HL-60 (cell line): ENCODE results near the gene ACOT13.

Experiments used
- DNase-seq, 2 experiments: peaks; one replicate each; pipeline ENCODE4 v3.0.0-alpha.2; 2010 to 2020; ENCODE audit warnings: low read depth in 1 of 2, low spot score in 1 of 2
- H3K27ac ChIP-seq: fragments of 250-450 bp; sonication (Bioruptor Pico); replicated peaks from 2 replicates; pipeline ENCODE4 v1.5.1; 2020; ENCODE audit warnings: mild to moderate bottlenecking, moderate library complexity
- H3K27me3 ChIP-seq: fragments of 250-450 bp; sonication (Bioruptor Pico); 2 replicates; pipeline ENCODE4 v1.5.1; 2021; ENCODE audit warnings: mild to moderate bottlenecking, moderate library complexity; ENCODE audit not compliant: insufficient read depth, poor library complexity, severe bottlenecking
- H3K4me3 ChIP-seq: replicated peaks from 2 replicates; pipeline ENCODE4 v1.5.1; 2011; ENCODE audit warnings: mild to moderate bottlenecking, control low read depth, low read length; ENCODE audit not compliant: insufficient read depth
- GABPA ChIP-seq: IDR thresholded peaks from 2 replicates; pipeline ENCODE4 v1.6.1; 2012; ENCODE audit warnings: low read depth
- POLR2AphosphoS5 ChIP-seq: IDR thresholded peaks from 2 replicates; pipeline ENCODE4 v1.6.1; 2012; ENCODE audit warnings: low read depth
- REST ChIP-seq: IDR thresholded peaks from 2 replicates; pipeline ENCODE4 v1.6.1; 2012; ENCODE audit warnings: low read depth; ENCODE audit not compliant: insufficient replicate concordance
- SPI1 ChIP-seq: IDR thresholded peaks from 2 replicates; pipeline ENCODE4 v1.6.1; 2012; ENCODE audit warnings: low read depth, mild to moderate bottlenecking, borderline replicate concordance
- TF ChIP-seq, protein P1 (sequence below): IDR thresholded peaks from one replicate; pipeline ENCODE4 v1.5.1; 2011; ENCODE audit warnings: low read length, control low read depth, inconsistent platforms; ENCODE audit not compliant: insufficient read depth

The ACOT13 gene

DNA sequence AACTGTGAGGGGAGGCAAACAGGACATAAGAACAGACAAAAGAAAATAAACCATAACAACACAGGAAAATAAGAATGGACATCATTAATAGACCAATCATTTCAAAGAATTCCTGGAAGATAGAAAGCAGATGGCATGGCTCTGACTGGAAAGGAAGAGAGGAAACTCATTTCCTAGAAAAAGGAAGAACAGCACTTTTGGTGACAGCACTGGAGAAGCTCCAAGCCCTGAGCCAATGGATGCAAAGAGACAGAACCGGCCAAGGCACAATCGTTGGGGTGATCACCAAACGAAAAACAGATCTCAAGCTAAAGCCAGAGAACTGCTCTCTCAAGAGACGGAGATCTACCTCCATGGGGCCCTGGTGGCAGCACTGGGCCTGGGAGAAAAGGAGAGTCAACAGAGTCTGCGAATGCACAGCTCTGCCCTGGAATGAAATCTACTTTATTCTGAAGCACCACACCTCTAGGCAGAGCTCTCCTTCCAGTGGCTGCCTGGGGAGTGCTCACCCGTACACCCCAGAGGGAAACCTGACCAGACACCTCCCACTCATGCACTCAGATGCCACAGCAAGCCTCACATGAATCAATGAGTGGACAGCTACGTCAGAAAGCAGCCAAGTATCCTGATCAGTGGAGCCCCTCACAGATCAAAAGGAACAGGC is 45.1 kb upstream of the ACOT13 start:
- no peaks in the 10 kb centered on the region for H3K27me3 ChIP-seq
- TF ChIP-seq SPI1 (no peak), GABPA (no peak), POLR2AphosphoS5 (no peak), REST (no peak)
- TF ChIP-seq, protein P1, sequence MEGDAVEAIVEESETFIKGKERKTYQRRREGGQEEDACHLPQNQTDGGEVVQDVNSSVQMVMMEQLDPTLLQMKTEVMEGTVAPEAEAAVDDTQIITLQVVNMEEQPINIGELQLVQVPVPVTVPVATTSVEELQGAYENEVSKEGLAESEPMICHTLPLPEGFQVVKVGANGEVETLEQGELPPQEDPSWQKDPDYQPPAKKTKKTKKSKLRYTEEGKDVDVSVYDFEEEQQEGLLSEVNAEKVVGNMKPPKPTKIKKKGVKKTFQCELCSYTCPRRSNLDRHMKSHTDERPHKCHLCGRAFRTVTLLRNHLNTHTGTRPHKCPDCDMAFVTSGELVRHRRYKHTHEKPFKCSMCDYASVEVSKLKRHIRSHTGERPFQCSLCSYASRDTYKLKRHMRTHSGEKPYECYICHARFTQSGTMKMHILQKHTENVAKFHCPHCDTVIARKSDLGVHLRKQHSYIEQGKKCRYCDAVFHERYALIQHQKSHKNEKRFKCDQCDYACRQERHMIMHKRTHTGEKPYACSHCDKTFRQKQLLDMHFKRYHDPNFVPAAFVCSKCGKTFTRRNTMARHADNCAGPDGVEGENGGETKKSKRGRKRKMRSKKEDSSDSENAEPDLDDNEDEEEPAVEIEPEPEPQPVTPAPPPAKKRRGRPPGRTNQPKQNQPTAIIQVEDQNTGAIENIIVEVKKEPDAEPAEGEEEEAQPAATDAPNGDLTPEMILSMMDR: no peak

GRCh38 chr6:24630856-24631505 is 35.9 kb upstream of the ACOT13 start:
- Histone ChIP-seq H3K27ac (no peak overlapping the region), H3K4me3 (no peak overlapping the region), H3K27me3 (peaks cover 7% of the 10 kb centered on the region)
- DNase-seq: no peak
- no peak for TF ChIP-seq REST
- TF ChIP-seq, protein P1: no peak
- no peak for TF ChIP-seq POLR2AphosphoS5
- TF ChIP-seq SPI1: no peak
- no peak for TF ChIP-seq GABPA

More for the DNA sequence above, 45.1 kb upstream of the ACOT13 start:
- DNase-seq: no peak
- H3K27ac ChIP-seq: no peak overlapping the region
- no peak overlapping the region for H3K4me3 ChIP-seq

- H3K4me3 ChIP-seq: no peak overlapping the region
- no peak for DNase-seq
- H3K27ac ChIP-seq: no peak overlapping the region
- TF ChIP-seq GABPA: no peak
- no peak for TF ChIP-seq POLR2AphosphoS5
- no peak for TF ChIP-seq SPI1
- TF ChIP-seq, protein P1: no peak
- no peak for TF ChIP-seq REST
- peaks cover 7% of the 10 kb centered on the region for H3K27me3 ChIP-seq
These were observed 35.2 kb upstream of the ACOT13 start for GRCh38 chr6:24631671-24632070.
